ENCODE data around the gene PLCB2.

Gene PLCB2

DNA sequence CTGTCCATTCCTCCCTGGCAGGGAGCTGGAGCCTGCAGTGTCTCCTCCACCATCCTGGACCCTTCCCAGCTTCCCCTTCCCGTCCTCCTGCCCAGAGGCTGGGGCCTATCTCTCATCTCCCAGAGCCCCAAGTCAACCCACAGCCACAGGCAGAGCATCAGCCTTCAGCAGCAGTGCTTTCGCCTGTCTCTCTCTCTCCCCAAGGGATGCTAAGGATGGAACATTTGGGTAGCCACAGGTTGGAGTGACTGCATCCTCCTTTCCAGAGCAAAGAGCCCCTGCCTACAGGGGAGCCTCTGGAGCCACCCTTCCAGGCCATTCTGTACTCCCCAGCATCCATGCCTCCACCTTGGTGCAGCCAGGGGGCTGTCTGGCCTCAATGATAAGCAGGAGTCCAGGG is 4.2 kb downstream of the PLCB2 start:
- no peak for DNase-seq (ENCODE audit: low read depth)

DNA sequence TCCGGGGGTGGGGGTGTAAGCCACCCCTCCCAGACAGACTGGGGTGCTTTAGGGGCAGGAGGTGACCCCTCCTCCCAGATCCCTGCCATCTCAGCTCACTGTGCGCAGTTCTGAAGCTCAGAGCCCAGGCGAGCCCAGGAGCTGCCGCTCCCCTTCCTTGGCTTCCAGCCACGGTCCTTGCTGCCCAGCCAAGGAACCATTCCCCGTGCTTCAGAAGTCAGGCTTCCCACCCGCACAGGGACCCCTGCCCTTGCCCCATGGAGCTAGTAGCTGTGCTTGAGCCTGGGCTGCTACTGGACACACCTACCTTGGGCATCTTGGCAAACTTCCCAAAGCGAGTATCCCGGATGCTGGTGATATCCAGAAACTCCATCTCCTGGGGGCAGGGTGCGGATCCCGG is 4.8 kb downstream of the PLCB2 start:
- no peak for DNase-seq (ENCODE audit: low read depth)

DNA sequence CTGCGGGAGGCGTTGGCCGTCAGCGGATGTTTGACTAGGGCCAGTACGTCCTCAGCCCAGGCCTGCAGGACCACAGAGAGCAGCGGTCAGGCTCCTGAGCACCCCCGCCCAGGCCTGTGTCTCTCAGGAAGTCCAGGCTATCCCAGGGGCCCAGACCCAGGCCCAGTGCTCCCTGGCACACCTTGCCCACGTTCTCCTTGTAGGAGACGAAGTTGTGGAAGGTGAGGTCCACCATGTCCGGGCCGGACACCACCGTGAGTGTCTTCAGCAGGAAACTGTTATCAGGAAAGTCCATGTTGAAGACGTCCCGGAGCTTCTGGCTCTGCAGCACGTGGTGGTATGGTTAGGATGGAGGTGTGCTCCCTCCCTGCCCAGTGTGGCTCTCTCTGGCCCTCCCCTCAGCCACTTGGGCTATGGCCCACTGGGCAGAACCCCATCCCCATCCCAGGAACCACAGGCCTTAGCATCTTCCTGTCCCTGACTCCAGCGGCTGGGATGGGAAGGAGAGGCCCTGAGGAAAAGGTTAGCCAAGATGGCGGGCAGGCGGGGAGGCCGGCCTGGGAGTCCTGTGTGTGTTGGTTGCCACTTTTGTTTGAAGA is 5.3 kb downstream of the PLCB2 start:
- DNase-seq (ENCODE audit: low read depth), result no peak

DNA sequence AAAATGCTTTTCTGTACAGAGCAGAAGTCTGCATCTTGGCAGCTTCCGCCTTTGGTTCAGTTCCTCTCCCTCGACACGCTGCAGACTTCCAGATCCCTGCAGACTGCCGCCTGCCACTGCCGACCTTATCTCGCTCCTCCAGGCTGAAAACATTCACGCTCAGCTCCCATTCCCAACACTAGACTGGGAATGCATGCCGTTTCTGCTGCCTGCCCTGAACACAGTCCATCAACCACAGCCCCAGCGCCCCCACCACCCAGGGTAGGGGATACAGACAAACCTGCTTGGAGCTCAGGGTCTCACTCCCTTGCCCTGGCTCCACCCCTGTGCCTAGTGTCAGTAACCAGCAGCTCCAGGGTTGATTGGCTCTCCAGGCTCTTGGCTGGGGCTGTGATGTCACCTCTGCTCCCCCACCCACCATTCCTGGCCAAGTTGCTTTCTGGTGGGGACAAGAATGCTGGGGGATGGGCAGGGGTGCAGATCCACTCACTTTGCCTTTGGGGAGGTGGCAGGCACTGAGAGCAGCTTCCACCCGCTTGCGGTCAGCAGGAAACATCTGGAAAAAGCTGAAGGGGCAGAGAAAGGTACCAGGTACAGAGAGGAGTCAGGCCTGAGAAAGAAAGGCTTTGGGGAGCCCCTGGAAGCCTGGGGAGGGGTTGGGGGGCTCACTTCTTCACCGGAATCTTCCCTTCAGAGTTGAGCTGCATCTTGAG is 6.1 kb downstream of the PLCB2 start:
- DNase-seq (ENCODE audit: low read depth), result no peak

DNA sequence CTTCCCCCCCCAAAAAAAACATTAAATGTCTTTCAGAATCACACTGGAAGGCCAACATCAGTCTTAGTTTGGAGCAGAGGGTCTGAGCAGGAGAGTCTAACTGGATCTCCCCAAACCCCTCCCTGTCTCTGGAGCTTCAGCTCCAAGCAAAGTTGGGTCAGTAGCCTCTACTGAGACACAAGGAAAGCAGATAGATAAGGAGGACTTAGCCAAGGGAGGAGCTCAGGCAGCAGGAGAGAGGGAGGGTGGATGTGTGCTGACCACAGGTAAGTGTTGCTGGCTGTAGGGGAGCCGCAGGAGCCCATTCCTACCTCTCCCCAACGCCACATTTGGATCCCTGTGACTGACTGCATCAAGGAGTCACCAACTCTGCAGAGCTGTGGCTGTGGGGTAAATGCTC is 7.0 kb downstream of the PLCB2 start:
- DNase-seq (ENCODE audit: low read depth), result no peak

DNA sequence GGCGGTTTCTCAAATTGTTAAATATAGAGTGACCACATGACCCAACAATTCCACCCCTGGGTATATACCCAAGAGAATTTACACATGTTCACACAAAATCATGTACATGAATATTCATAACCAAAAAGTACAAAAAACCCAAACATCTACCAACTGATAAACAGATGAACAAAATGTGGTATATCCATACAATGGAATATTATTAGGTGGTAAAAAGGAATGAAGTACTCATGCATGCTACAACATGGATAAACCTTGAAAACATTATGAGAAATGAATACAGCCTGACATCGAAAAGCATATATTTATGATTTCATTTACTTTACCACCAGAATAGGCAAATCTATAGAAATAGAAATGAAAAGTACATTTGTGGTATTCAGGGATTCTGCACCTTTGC is 7.4 kb downstream of the PLCB2 start:
- no peak for DNase-seq (ENCODE audit: low read depth)

DNA sequence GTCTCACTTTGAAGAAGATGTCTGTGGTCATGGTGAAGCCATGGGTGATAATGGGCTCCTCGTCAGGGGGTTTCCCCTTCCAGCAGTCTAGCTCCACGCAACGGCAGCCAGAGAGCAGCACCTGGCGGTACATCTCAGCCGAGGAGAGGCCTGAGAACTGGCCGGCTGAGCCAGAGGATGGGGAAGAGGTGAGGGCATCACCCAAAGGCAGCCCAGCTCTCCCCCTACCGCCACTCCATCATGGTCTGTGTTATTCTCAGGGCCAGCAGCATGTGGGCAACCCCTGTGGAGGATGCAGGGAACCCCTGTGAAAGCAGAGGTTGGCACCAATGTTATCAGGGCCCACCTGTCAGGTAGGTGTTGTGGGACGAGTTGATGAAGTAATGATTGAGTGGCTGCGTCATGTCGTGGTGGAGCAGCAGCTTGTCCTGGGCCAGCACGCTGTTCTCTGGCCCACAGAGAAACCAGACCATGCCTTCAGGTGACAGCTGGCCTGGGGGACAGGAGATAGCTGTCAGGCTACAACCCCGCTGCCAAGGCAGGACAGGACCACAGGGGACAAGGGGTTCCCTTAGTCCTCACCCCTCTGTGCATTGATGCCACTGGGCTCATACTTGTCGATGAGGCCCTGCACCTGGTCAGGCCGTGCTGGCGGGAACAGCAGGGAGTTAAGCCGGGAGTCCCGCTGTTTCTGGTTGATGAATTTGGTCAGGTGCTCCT is 9.4 kb downstream of the PLCB2 start:
- no peak for DNase-seq (ENCODE audit: low read depth)

DNA sequence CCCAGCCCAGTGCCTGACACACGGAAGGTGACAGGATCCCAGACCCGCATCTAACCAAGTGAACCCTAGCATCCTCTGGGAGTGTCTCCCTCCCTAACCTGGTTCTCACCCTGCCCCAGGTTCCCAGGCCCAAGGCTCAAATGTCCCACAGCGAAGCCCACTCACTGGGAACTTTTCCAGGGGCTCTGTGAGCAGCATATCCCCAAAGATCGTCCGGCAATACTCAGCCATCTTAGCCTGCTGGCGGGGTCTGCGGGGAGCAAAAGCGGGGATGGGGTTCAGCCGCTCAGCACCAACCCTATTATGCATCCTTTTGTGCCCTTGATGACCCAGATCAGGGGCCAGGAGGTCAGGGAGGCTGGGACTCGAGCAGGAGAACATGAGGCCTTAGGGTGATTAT is 10.4 kb downstream of the PLCB2 start:
- DNase-seq (ENCODE audit: low read depth), result no peak

DNA sequence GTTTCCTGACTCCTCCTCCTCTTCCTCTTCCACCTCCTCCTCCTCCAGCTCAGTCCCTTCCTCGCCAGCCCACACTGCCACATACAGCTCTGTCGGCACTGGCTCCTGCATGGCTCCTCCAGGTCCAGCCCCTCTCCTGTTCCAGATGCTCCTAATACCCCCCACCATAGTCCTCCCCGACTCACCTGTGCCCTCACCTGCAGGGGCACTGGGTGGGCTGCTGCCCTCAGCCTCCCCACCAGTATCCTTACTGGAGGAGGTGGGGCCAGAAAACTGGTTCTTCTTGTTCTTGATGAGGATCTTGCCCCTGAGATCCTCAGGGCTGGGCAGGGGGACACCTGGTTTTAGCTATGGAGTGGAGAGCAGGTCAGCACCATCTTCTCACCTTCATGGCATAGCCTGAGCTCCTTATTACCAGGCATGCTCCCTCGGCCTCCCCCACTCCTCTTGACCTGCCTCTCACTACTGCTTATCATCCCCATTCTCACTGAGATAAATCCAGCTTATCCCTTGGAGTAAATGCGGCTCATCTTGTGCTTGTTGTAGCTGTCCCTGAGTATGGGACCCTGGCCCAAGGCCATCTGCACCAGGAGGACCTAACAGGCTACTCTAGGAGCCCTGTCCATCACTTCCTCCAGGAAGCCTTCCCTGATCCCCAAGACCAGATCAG is 11.0 kb downstream of the PLCB2 start:
- DNase-seq (ENCODE audit: low read depth), result no peak

DNA sequence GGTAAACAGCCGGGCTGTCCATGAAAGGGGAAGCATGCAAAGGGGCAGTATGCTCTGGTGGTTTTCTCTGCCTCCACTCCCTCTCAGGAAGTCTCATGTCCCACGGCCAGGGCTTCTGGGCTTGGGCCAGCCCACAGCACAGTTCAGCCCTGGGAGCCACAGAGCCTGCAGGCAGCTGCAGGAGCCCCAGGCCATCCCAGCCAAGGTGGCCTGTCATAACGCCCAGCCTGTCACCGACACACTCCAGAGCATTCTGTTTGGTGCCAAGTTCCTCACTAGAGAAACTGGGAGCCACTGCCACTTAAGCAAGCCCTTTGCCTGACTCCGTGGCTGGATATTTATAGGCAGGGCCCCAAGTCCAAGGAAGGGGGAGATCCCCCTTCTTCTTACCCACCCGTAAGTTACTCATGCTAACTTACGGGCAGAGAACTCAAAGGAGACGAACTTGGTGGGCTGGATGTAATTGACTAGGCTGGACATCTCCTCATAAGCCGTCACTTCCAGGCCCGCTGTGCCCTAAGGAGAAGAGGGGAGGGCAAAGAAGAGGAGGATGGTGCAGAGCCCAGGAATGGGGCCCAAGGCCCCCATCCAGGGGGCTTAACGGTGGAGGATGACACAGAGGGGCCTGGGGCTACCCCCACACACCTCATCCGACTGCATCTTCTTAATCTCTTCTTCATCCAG is 11.7 kb downstream of the PLCB2 start:
- no peak for DNase-seq (ENCODE audit: low read depth)

DNA sequence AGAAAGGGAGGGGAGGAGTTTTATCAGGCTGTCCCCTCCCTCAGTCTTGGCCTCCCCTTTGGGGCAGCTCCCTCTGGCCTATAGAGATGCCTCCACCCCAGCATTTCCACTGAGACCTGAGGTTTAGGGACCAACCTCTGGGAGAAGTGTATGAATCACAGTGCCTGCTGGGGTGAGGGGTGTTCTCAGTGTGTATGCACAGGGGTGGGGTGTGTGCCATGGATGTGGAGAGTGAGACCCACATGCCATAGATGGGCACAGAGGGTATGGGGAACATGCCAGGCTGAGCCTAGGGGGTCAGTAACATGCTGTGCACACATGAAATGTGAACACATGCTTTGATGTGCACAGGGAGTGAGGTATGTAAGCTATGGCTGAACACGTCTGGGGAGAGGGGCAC is 12.4 kb downstream of the PLCB2 start:
- DNase-seq (ENCODE audit: low read depth), result no peak

DNA sequence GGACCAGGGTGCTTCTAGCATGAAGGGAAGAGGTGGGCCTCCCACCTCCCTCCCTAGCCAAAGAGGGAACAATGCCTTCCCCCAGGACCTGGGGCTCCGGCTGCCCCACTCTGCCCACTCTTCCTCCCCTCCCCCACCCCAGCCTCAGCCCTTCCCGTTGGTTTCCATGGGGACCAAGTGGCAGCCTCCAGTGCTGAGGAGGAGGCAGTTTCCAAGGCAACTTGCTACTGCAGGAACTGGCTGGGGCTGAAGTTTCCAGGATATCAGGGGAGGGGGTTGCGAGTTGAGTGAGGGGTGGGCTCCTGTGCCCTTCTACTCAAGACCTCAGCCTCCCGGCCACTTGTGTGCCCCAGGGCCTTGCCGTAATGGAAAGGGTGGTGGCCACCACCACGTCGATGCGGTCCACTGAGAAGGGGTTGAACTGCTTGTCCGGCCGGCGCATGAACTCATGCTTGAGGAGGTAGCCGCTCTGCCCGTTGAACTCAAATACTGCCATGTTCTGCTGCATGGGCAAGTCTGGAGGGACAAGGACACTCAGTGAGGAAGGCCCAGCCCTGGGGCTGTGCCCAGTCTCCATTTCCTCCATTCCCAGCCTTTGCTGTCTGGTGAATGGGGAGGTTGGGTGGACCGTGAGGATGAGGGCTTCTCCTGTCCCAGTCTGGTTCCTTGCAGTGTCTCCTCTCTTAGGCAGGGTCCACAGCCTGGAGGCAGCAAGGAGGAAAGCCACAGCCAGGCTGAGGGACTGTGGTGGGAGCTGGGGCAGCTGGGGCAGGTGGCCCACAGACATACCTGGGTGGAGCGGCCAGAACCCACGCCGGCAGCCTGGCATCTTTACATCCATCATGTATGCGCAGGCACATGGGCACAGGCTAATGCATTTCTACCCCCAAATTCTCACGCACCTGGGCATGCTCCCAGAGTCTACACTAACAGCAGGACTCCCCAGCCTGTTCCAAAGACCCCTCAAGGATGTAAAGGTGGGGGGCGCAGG is 13.5 kb downstream of the PLCB2 start:
- no peak for DNase-seq (ENCODE audit: low read depth)

DNA sequence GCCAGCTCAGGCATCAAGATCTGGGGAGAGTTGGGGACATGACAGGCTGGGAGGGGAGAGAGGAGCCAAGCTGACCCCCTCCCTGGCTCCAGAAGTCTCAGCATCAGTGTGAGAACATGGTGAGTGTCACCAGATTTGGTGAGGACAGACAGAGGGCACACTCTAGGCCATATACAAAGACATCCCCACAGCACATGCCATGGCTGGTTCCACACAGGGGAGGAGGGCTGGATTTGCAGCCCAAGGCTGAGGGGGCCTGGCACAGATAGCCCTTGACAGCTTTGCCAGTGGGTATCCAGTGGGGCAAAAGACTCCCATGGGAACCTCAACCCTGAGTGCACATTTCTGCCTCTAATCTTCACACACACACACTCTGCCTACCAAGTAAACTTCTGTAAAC is 14.7 kb downstream of the PLCB2 start:
- no peak for DNase-seq (ENCODE audit: low read depth)

DNA sequence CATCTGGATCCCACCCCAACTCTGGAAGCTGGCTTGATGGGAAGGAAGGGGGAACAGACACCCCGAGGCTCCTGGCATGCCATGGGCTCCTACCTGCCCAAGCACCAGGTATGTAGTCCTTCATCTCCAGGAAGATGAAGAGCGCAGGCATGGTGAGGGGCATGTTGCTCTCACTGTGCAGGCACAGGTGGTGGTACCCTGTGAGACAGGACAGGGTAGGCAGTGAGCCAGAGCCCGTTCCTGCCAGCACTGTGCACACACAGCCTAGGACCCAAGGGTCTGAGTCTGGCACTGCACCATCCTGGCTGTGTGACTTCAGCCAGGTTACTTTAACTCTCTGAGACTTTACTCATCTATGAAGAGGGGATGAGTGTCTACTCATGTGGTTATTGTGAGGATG is 15.5 kb downstream of the PLCB2 start:
- DNase-seq (ENCODE audit: low read depth), result no peak

DNA sequence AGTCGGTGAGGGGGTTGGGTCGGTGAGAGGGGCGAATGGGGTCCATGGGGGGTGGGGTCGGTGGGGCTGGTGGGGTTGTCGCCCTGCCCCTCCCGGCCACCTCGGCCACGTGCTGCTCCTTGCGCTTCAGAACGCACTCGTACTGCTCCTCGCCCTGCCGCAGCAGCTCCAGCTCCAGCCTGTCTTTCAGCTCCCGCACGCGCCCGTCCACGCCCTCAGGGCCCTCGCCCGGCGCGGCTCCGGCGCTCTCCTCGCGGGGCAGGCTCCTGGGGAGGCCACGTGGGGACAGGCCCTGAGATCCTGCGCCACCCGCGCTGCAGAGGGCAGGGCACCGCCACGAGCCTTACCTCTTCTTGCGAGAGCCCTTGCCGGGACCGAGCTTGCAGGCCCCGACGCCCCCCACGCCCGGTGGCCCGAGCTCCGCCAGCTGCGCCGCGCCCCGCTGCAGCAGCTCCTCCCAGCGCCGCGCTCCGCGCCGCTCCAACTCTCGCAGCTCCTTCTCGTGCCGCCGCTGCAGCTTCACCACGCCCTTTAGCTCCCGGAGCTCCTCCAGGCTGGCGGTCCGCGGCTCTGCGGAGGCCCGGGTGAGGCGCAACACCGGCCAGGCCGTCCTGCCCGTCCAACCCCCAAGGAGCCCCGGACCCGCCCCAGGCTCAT is 16.7 kb downstream of the PLCB2 start:
- no peak for DNase-seq (ENCODE audit: low read depth)

DNA sequence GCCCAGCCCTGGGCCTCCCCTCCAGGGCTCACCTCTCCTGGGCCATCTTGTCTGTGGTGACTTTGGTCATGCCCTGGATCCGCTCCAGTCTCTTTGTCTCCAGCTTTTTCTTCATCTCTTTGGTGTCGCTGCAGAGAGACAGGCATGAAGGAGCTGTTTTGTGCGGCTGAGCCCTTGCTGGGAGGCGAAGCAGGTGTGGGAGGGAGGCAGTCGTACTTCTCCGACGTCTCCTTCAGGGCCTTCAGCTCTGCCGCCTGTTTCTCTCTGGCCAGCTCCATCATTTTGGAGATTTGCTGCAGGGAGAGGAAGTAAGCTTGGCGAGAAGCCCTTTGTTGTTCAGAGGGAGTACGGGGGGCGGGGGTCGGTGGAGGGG is 17.2 kb downstream of the PLCB2 start:
- DNase-seq (ENCODE audit: low read depth), result no peak

DNA sequence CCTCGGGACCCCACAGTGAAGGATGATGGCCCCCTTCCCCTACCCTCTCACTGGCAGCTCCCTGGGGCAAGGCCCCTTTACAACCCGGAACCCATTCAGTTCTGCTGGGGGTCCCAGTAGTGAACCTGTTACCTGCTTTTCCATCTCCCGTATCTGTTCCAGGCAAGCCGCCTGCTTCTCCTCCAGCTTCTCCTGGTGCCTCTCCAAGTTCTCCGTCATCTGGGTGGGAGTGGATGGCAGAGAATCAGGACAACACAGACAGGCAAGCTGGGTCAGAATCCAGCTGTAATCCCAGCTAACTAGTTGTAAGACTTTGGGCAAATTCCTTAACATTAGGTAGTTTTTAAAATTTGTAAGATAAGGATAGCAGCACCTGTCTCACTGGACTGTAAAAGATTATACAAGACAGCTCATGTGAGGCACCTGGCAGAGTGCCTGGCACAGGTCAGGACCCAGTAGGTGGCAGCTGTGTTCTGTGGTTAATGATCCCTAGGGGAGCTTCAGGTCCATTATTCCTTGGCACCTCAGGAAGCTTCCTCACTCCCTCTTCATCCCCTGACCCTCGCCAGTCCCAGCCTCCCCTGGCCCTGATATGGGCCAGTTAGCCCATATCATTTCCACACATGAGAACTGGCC is 18.5 kb downstream of the PLCB2 start:
- no peak for DNase-seq (ENCODE audit: low read depth)

DNA sequence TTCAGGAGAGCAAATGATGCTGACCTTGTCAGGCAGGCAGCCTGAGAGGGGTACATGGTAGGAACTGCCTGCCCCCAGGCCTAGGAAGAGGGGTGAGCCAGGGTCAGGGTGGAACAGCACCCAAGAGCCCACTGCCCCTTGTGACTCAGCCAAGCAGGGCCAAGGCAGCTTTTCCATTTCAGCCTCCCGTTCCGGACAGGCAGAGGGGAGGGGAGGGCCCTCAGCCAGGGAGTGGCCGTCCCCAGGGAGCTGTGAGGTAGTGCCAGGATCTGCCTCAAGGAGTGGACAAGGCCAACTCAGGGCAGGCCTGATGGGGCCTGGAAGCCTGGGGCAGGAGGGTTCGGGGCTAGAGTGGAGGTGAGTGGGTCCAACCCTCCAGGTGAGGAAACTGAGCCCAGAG is 19.8 kb downstream of the PLCB2 start:
- no peak for DNase-seq (ENCODE audit: low read depth)

DNA sequence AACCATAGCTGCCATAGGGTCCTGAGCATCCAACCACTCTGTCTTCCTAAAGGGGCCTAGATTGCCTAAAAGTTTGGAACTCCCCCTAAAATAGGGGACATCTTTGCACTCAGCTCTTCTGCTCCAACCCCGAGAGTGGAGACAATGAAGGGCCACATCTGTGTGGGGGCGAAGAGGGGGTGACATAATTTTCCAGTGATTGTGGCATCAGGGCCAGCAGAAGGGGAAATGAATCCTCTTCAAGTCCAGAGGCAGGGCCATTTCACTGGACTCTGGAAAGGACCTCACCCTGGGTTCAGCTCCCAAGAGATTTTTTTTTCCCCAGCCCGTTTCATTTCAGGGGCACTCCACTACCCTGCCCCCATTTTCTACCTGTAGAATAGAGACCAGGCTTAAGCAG is 20.2 kb downstream of the PLCB2 start:
- no peak for DNase-seq (ENCODE audit: low read depth)

DNA sequence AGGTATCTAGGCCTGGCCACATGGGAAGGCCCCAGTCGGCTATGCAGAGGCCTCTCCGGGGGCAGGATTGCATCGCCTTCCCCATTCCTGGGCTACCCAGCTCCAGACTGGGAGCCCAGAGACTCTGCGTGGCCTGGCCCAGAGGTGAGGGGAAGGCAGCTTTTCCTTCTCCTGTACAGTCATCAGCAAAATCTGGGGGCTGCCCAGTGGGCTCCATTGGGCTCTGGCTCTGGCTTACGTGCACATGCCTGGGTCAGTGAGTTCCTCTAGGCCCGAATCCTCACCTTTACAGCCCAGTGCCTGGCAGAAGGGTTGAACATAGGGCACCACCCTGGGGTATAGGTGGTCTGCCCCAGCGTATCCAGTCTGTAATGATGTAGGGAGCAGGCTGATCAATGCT is 20.9 kb downstream of the PLCB2 start:
- DNase-seq (ENCODE audit: low read depth), result no peak

Data from activated T-helper 9 cell treated with anti-CD3 and anti-CD28 coated beads, Interleukin-2, amount 50 U/mL, for 16 hours (primary cell).